Keratinocyte (primary cell): ENCODE results near the gene CTH.

ENCODE experiments used
- EZH2 ChIP-seq: IDR thresholded peaks from one replicate; pipeline ENCODE4 v1.6.1; 2012; ENCODE audit warnings: inconsistent platforms, mild to moderate bottlenecking, low read length, moderate library complexity
- TF ChIP-seq, protein P1 (sequence below), 3 experiments: IDR thresholded peaks in 1 of 3; conservative IDR thresholded peaks in 1 of 3; optimal IDR thresholded peaks in 1 of 3; 2 replicates in 2 of 3; 3 replicates in 1 of 3; pipeline versions ENCODE3 to v1.5.1; 2011; ENCODE audit warnings: low read length in 3 of 3, mild to moderate bottlenecking in 3 of 3, moderate library complexity in 2 of 3, control low read depth in 1 of 3, inconsistent platforms in 1 of 3; ENCODE audit not compliant: insufficient read depth in 2 of 3; ENCODE audit errors: extremely low read depth in 1 of 3

DNA sequence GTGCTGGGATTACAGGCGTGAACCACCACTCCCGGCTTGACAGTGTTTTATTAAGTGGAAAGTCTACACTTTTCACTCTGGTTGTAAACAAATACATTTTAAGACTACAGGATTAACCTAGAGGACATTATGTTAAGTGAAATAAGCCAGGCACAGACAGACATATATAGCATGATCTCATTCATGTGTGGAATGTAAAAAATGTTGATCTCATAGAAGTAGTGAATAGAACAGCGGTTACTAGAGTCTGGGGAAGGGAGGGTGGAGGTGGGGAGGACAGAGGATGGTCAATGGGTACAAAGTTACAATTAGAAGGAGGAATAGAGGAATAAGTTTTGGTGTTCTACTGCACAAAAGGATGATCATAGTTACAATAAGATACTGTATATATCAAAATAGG lies 16.9 kb downstream of the CTH start:
- TF ChIP-seq, protein P1, sequence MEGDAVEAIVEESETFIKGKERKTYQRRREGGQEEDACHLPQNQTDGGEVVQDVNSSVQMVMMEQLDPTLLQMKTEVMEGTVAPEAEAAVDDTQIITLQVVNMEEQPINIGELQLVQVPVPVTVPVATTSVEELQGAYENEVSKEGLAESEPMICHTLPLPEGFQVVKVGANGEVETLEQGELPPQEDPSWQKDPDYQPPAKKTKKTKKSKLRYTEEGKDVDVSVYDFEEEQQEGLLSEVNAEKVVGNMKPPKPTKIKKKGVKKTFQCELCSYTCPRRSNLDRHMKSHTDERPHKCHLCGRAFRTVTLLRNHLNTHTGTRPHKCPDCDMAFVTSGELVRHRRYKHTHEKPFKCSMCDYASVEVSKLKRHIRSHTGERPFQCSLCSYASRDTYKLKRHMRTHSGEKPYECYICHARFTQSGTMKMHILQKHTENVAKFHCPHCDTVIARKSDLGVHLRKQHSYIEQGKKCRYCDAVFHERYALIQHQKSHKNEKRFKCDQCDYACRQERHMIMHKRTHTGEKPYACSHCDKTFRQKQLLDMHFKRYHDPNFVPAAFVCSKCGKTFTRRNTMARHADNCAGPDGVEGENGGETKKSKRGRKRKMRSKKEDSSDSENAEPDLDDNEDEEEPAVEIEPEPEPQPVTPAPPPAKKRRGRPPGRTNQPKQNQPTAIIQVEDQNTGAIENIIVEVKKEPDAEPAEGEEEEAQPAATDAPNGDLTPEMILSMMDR (optimal IDR thresholded peaks at IDR 0.05 in 1 of 3, IDR thresholded peaks at IDR 0.05 in 1 of 3, conservative IDR thresholded peaks at IDR 0.05 in 1 of 3; ENCODE audit: extremely low read depth in 1 of 3, insufficient read depth in 2 of 3, low read length in 3 of 3) = no peak
- no peak for TF ChIP-seq EZH2
